DND-41 (cell line): ENCODE data around the gene PLA2G4E.

Experiments used
- EZH2 ChIP-seq: IDR thresholded peaks from 3 replicates; pipeline ENCODE4 v1.6.1; 2012; ENCODE audit warnings: borderline replicate concordance, low read depth, mild to moderate bottlenecking, moderate library complexity, low read length, inconsistent platforms; ENCODE audit not compliant: severe bottlenecking
- TF ChIP-seq, protein P1 (sequence below): IDR thresholded peaks from 2 replicates; pipeline ENCODE4 v1.5.1; 2012; ENCODE audit warnings: borderline replicate concordance, low read length, moderate library complexity, mild to moderate bottlenecking; ENCODE audit not compliant: poor library complexity, severe bottlenecking; ENCODE audit errors: extremely low read depth

DNA sequence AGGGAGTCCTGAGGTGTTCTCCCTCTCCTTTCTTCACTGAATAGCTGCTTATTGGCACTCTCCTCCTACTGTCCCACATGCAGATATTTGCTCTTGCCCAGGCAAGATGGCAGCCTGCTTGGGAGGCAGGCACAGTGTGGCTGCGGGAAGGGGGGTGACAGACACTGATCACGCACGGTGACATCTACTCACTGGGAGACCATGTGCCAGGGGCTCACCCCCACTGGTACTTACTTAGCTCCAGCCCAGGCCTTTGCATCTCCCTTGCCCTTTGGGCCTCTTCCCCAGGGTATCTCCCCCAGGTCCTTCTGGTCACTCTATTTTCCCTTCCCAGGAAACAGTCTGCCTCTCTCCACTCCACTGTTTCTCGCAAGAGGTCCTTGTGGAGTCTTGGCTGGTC lies 6.4 kb downstream of the PLA2G4E start:
- TF ChIP-seq, protein P1, sequence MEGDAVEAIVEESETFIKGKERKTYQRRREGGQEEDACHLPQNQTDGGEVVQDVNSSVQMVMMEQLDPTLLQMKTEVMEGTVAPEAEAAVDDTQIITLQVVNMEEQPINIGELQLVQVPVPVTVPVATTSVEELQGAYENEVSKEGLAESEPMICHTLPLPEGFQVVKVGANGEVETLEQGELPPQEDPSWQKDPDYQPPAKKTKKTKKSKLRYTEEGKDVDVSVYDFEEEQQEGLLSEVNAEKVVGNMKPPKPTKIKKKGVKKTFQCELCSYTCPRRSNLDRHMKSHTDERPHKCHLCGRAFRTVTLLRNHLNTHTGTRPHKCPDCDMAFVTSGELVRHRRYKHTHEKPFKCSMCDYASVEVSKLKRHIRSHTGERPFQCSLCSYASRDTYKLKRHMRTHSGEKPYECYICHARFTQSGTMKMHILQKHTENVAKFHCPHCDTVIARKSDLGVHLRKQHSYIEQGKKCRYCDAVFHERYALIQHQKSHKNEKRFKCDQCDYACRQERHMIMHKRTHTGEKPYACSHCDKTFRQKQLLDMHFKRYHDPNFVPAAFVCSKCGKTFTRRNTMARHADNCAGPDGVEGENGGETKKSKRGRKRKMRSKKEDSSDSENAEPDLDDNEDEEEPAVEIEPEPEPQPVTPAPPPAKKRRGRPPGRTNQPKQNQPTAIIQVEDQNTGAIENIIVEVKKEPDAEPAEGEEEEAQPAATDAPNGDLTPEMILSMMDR = no peak
- TF ChIP-seq EZH2 = no peak
